Liver (tissue), 9 donors: ENCODE measurements around the gene ABCC2. TPM values are rescaled to one million over a fixed set of nuclear protein-coding genes. Genes with fewer than 3 reads are reported as not detected.

Source experiments
- DNase-seq: peaks from one replicate; pipeline ENCODE4 v3.0.0-alpha.2; 2017; ENCODE audit warnings: low spot score
- H3K27ac ChIP-seq, 2 donors: one replicate each; pipeline ENCODE4 v1.7.0; 2013; ENCODE audit warnings: inconsistent platforms in 2 of 2, low read length in 2 of 2, control low read depth in 1 of 2, low read depth in 1 of 2, mild to moderate bottlenecking in 1 of 2
- H3K27me3 ChIP-seq, 4 donors: one replicate each; pipeline versions ENCODE4 v1.6.1 to v1.7.0; 2013; ENCODE audit warnings: low read length in 3 of 4, inconsistent platforms in 1 of 4, mild to moderate bottlenecking in 1 of 4, moderate library complexity in 1 of 4; ENCODE audit not compliant: control insufficient read depth in 4 of 4, insufficient read depth in 4 of 4
- H3K36me3 ChIP-seq, 4 donors: one replicate each; pipeline versions ENCODE4 v1.6.1 to v1.7.0; 2013; ENCODE audit warnings: low read length in 3 of 4, mild to moderate bottlenecking in 3 of 4, low read depth in 1 of 4, moderate library complexity in 1 of 4; ENCODE audit not compliant: control insufficient read depth in 4 of 4, insufficient read depth in 3 of 4
- H3K4me1 ChIP-seq, 4 donors: one replicate each; pipeline versions ENCODE4 v1.6.1 to v1.7.0; 2013; ENCODE audit warnings: low read length in 3 of 4, mild to moderate bottlenecking in 3 of 4, moderate library complexity in 1 of 4; ENCODE audit not compliant: control insufficient read depth in 4 of 4, insufficient read depth in 4 of 4
- H3K4me3 ChIP-seq, 3 donors: one replicate each; pipeline versions ENCODE4 v1.6.1 to v1.7.0; 2013; ENCODE audit warnings: low read length in 3 of 3, control low read depth in 1 of 3, low read depth in 1 of 3, mild to moderate bottlenecking in 1 of 3
- H3K9ac ChIP-seq, 2 donors: one replicate each; pipeline ENCODE4 v1.7.0; 2013; ENCODE audit warnings: low read length in 2 of 2, mild to moderate bottlenecking in 2 of 2, moderate library complexity in 2 of 2, control low read depth in 1 of 2, low read depth in 1 of 2
- H3K9me3 ChIP-seq, 4 donors: one replicate each; pipeline versions ENCODE4 v1.6.1 to v1.7.0; 2013; ENCODE audit warnings: low read length in 3 of 4; ENCODE audit not compliant: control insufficient read depth in 4 of 4
- EGR1 ChIP-seq, 2 donors: IDR thresholded peaks; 2 replicates each; pipeline ENCODE4 v1.6.1; 2016 to 2018; ENCODE audit warnings: antibody characterized with exemption in 2 of 2, low read depth in 2 of 2
- FOXA1 ChIP-seq: IDR thresholded peaks from 2 replicates; pipeline ENCODE4 v1.6.1; 2016; ENCODE audit warnings: antibody characterized with exemption
- FOXA2 ChIP-seq: IDR thresholded peaks from 2 replicates; pipeline ENCODE4 v1.6.1; 2016; ENCODE audit warnings: antibody characterized with exemption
- GABPA ChIP-seq, 2 donors: IDR thresholded peaks in 1 of 2; conservative IDR thresholded peaks in 1 of 2; 2 replicates each; pipeline ENCODE4 v1.6.1; 2016; ENCODE audit warnings: antibody characterized with exemption in 2 of 2, mild to moderate bottlenecking in 1 of 2, moderate library complexity in 1 of 2
- HNF4A ChIP-seq, 2 donors: conservative IDR thresholded peaks; 2 replicates each; pipeline ENCODE4 v1.6.1; 2016; ENCODE audit warnings: antibody characterized with exemption in 2 of 2, mild to moderate bottlenecking in 2 of 2
- HNF4G ChIP-seq: IDR thresholded peaks from 2 replicates; pipeline ENCODE4 v1.6.1; 2016; ENCODE audit warnings: antibody characterized with exemption
- JUND ChIP-seq, 2 donors: IDR thresholded peaks; 2 replicates each; pipeline ENCODE4 v1.6.1; 2016; ENCODE audit warnings: antibody characterized with exemption in 2 of 2
- NR2F2 ChIP-seq: IDR thresholded peaks from 2 replicates; pipeline ENCODE4 v1.6.1; 2016; ENCODE audit warnings: antibody characterized with exemption
- RXRA ChIP-seq, 2 donors: IDR thresholded peaks; 2 replicates each; pipeline ENCODE4 v1.6.1; 2017 to 2018; ENCODE audit warnings: antibody characterized with exemption in 2 of 2, mild to moderate bottlenecking in 1 of 2
- SP1 ChIP-seq: IDR thresholded peaks from 2 replicates; pipeline ENCODE4 v1.6.1; 2018; ENCODE audit warnings: antibody characterized with exemption, mild to moderate bottlenecking
- TAF1 ChIP-seq: conservative IDR thresholded peaks from 2 replicates; pipeline ENCODE4 v1.6.1; 2016; ENCODE audit warnings: antibody characterized with exemption, mild to moderate bottlenecking
- YY1 ChIP-seq: IDR thresholded peaks from 2 replicates; pipeline ENCODE4 v1.6.1; 2016; ENCODE audit warnings: antibody characterized with exemption, mild to moderate bottlenecking
- ZBTB33 ChIP-seq: IDR thresholded peaks from 2 replicates; pipeline ENCODE4 v1.6.1; 2016; ENCODE audit warnings: antibody characterized with exemption
- WGBS: extraction: QIAGEN DNeasy Blood & Tissue Kit; methylation state at CpG from one replicate; pipeline ENCODE4 v1.1.7; 2013; 5-methylcytosine and 5-hydroxymethylcytosine counted together
- polyA plus RNA-seq, 2 donors: library from polyadenylated mRNA; stranded (reverse) in 1 of 2; unstranded in 1 of 2; fragments of 200-250 nt in 1 of 2; fragments of >200 nt in 1 of 2; fragmentation: Nextera tagmentation in 1 of 2; extraction: Ambion mirVana in 1 of 2; gene quantifications; one replicate each; pipeline versions ENCODE4 v1.2.1 to v1.2.3, GENCODE V29; 2013 to 2015
- total RNA-seq, 2 donors: library from RNA; depleted of rRNA; stranded (reverse); fragments of >200 nt; gene quantifications; one replicate each; pipeline ENCODE4 v1.2.3, GENCODE V29; 2014
- TF ChIP-seq, protein P1 (sequence below): IDR thresholded peaks from 2 replicates; pipeline ENCODE4 v1.6.1; 2016; ENCODE audit warnings: antibody characterized with exemption, mild to moderate bottlenecking
- TF ChIP-seq, protein P2 (sequence below): fragments of 150-350 bp; IDR thresholded peaks from 2 replicates; pipeline ENCODE4 v1.5.1; 2017; ENCODE audit warnings: improper control_type of control experiment, low read depth, low read length; ENCODE audit not compliant: missing input control
- TF ChIP-seq, protein P3 (sequence below): IDR thresholded peaks from 2 replicates; pipeline ENCODE4 v1.6.1; 2016; ENCODE audit warnings: antibody characterized with exemption
- TF ChIP-seq, protein P4 (sequence below): IDR thresholded peaks from 2 replicates; pipeline ENCODE4 v1.6.1; 2016; ENCODE audit warnings: antibody characterized with exemption
- donor health status: healthy.
- donor health status: healthy.
- donor health status: healthy.
- donor health status: healthy.
- donor health status: healthy.

ABCC2 gene
- total and polyA plus RNA-seq, 4 donors, result 45.6 to 234 (median 70.1) TPM

DNA sequence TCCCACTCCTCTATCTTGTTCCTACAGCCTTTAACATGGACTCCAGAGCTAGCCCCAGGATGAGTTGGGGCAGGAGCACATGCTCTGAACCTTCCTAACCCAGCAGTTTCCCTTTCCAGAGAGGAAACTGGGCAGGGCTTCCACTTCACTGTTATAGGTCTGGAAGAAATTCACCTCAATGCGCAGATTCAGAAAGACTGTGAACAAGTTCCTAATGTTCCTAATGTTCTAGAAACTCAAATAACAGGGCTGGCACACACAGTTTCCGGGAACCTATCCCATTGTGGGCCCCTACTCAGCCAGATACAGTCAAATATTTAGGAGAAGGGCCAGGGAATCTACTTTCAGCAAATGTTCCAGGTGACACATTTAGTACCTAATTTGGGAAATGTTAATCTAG is 29.7 kb downstream of the ABCC2 start:
- Histone ChIP-seq H3K4me3 (no peak overlapping the region), H3K9ac (no peak overlapping the region), H3K4me1 (no peaks in the 10 kb centered on the region), H3K27ac (no peak overlapping the region), H3K36me3 (peaks cover 14 to 92% (median 68%) of the 10 kb centered on the region in 4 donors), H3K9me3 (no peaks in the 10 kb centered on the region), H3K27me3 (no peaks in the 10 kb centered on the region)
- no peak for DNase-seq
- whole genome bisulfite sequencing, result 76% methylated on average over 2 of the region's 2 CpGs
- TF ChIP-seq, protein P1, sequence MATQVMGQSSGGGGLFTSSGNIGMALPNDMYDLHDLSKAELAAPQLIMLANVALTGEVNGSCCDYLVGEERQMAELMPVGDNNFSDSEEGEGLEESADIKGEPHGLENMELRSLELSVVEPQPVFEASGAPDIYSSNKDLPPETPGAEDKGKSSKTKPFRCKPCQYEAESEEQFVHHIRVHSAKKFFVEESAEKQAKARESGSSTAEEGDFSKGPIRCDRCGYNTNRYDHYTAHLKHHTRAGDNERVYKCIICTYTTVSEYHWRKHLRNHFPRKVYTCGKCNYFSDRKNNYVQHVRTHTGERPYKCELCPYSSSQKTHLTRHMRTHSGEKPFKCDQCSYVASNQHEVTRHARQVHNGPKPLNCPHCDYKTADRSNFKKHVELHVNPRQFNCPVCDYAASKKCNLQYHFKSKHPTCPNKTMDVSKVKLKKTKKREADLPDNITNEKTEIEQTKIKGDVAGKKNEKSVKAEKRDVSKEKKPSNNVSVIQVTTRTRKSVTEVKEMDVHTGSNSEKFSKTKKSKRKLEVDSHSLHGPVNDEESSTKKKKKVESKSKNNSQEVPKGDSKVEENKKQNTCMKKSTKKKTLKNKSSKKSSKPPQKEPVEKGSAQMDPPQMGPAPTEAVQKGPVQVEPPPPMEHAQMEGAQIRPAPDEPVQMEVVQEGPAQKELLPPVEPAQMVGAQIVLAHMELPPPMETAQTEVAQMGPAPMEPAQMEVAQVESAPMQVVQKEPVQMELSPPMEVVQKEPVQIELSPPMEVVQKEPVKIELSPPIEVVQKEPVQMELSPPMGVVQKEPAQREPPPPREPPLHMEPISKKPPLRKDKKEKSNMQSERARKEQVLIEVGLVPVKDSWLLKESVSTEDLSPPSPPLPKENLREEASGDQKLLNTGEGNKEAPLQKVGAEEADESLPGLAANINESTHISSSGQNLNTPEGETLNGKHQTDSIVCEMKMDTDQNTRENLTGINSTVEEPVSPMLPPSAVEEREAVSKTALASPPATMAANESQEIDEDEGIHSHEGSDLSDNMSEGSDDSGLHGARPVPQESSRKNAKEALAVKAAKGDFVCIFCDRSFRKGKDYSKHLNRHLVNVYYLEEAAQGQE, result no peak
- TF ChIP-seq, protein P2, sequence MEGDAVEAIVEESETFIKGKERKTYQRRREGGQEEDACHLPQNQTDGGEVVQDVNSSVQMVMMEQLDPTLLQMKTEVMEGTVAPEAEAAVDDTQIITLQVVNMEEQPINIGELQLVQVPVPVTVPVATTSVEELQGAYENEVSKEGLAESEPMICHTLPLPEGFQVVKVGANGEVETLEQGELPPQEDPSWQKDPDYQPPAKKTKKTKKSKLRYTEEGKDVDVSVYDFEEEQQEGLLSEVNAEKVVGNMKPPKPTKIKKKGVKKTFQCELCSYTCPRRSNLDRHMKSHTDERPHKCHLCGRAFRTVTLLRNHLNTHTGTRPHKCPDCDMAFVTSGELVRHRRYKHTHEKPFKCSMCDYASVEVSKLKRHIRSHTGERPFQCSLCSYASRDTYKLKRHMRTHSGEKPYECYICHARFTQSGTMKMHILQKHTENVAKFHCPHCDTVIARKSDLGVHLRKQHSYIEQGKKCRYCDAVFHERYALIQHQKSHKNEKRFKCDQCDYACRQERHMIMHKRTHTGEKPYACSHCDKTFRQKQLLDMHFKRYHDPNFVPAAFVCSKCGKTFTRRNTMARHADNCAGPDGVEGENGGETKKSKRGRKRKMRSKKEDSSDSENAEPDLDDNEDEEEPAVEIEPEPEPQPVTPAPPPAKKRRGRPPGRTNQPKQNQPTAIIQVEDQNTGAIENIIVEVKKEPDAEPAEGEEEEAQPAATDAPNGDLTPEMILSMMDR, result no peak
- no peak for TF ChIP-seq TAF1
- no peak for TF ChIP-seq FOXA1
- TF ChIP-seq EGR1 (IDR thresholded peaks at IDR 0.05; ENCODE audit: low read depth in 2 of 2), result no peak
- no peak for TF ChIP-seq HNF4A (conservative IDR thresholded peaks at IDR 0.05)
- no peak for TF ChIP-seq JUND (IDR thresholded peaks at IDR 0.05)
- no peak for TF ChIP-seq RXRA (IDR thresholded peaks at IDR 0.05)
- no peak for TF ChIP-seq NR2F2
- no peak for TF ChIP-seq SP1
- TF ChIP-seq, protein P3, sequence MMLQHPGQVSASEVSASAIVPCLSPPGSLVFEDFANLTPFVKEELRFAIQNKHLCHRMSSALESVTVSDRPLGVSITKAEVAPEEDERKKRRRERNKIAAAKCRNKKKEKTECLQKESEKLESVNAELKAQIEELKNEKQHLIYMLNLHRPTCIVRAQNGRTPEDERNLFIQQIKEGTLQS, result no peak
- TF ChIP-seq YY1, result no peak
- TF ChIP-seq ZBTB33, result no peak
- TF ChIP-seq, protein P4, sequence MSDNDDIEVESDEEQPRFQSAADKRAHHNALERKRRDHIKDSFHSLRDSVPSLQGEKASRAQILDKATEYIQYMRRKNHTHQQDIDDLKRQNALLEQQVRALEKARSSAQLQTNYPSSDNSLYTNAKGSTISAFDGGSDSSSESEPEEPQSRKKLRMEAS, result no peak
- TF ChIP-seq GABPA (IDR thresholded peaks at IDR 0.05 in 1 of 2, conservative IDR thresholded peaks at IDR 0.05 in 1 of 2), result no peak
- no peak for TF ChIP-seq HNF4G

- no peaks in the 10 kb centered on the region for H3K4me1 ChIP-seq
- H3K9ac ChIP-seq, result no peak overlapping the region
- WGBS, result 89% methylated on average over 8 of the region's 8 CpGs
- DNase-seq, result no peak
- H3K27ac ChIP-seq, result no peak overlapping the region
- no peaks in the 10 kb centered on the region for H3K27me3 ChIP-seq
- TF ChIP-seq, protein P1, result no peak
- TF ChIP-seq FOXA2 (peak; percentile 39), GABPA (IDR thresholded peaks at IDR 0.05 in 1 of 2, conservative IDR thresholded peaks at IDR 0.05 in 1 of 2) (no peak), NR2F2 (no peak), HNF4G (no peak), FOXA1 (no peak), RXRA (IDR thresholded peaks at IDR 0.05) (no peak)
- TF ChIP-seq, protein P4, result peak; percentile 30
- no peaks in the 10 kb centered on the region for H3K9me3 ChIP-seq
- H3K4me3 ChIP-seq, result no peak overlapping the region
- H3K36me3 ChIP-seq, result peaks cover 14 to 90% (median 65%) of the 10 kb centered on the region in 4 donors
Observed at GRCh38 chr10:99814143-99814542, 31.7 kb downstream of the ABCC2 start.
